ENCODE data around the gene UNC5B.

The UNC5B gene

DNA sequence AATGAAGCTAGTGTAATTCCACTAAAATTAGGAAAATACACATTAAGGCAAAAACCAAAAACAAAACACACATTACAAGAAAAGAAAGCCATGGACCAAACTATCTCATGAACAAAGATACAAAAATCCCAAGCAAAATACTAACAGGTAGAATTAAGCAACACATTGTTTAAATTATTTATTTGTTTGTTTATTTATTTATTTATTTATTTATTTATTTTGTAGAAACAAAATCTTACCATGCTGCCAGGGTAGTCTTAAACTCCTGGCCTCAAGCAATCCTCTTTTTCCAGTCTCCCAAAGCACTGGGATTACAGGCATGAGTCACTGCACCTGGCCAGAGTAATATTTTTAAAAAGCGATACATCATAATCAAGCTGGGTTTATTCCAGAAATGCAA, 99.8 kb downstream of the UNC5B start:
- in situ Hi-C loops (cut with MboI; ENCODE audit: low sequenced_read_pairs), result loop anchor here (10.0 kb wide), 2 partner anchors 253 to 503 kb away; no protein-coding TSS in a partner anchor

DNA sequence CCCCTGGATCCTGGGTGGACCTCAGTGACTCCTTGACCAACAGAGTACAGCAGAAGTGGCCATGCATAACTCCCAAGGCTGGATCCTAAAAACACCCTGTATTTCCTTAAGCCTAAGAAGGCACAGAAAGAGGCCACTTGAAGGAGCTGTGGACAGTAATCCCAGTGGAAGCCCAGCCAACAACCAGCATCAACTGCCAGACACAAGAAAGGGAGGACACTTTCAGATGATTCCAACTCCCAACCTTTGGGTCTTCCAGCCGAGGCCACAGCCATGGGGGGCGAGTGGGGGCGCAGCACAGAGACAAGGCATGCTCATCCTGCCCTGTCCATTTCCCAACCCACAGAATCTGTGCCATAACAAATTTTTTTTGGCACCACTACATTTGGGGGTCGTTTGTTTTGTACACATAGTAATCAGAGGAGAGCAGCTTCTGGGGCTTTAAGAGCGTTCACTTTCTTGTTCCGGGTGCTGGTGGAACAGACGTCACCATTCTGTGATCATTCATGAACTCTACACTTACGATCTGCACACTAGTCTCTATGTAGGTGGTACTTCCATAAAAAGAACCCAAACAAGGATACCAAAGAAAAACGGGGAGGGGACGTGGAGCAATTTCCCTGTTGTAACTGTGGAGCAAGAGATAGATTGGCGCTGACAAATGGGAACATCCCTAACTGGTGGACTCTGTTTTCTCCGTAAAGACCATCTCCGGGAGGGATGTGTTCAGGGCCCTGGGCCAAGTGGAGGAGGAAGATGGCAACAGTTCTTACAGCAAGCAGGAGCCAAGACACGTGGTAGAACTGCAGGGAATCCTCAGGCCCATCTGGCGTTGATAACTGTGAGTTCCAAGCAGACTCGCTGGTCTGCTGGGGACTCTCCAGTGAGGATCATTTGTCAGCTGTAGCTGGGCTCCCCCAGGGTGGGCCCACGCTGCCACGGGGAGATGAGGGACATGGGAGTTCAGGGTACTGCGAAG, 100.7 kb downstream of the UNC5B start:
- in situ Hi-C loops (cut with MboI; ENCODE audit: low sequenced_read_pairs), result loop anchor here (10.0 kb wide), 2 partner anchors 252 to 502 kb away; no protein-coding TSS in a partner anchor

DNA sequence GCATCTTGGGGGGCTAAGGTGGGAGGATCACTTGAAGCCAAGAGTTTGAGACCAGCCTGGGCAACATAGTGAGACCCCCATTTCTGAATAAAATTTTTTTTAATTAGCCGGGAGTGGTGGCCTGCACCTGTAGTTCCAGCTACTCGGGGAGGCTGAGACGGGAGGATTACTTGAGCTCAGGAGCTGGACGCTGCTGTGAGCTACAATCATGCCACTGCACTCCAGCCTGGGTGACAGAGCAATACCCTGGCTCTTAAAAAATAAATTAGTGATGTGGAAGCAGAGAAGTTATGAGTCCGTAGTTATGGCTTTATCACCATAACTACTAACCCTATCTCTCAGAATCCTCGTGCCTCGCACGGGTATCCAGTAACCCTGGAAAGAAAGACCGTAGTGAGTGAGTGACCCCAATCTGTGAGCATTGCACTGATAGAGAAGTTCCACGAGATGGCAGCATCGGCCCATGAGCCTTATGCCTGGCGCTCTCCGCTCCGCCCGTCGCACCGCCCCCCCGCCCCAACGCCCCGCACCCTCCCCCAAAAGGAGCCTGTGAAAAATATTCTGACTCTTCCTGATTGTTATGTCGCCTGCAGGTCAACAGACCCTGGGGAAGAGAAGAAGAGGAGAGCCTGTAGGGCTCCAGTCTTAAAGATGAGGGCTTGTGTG, 101.8 kb downstream of the UNC5B start:
- in situ Hi-C loops (cut with MboI; ENCODE audit: low sequenced_read_pairs), result loop anchor here (10.0 kb wide), 2 partner anchors 251 to 501 kb away; no protein-coding TSS in a partner anchor

DNA sequence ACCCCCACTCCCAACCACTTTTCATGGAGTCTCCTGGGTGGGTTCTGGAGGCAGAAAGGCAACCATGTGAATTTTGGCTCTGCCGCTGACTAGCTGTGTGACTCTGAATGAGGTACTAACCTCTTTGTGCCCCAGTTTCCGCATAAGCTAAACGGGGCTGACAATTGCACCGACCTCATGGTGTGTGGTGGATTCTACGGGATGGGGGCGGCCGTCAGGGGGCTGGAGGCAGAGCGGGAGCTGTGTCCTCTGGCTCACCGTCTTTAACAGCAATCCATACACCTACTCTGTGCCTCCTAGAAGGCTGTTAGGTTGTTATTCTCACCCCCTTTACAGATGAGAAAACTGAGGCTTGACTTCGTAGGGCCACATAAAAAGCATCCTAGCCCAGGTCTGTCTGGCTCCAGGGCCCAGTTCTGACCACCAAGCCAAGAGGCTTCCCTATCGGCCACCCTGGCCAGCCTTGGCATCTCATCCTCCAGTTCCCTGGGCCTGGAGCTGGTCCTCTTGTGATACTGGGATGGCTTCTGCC, 102.4 kb downstream of the UNC5B start:
- in situ Hi-C loops (cut with MboI; ENCODE audit: low sequenced_read_pairs), result loop anchor here (5.0 to 10.0 kb wide), 3 partner anchors 68 to 500 kb away; no protein-coding TSS in a partner anchor

DNA sequence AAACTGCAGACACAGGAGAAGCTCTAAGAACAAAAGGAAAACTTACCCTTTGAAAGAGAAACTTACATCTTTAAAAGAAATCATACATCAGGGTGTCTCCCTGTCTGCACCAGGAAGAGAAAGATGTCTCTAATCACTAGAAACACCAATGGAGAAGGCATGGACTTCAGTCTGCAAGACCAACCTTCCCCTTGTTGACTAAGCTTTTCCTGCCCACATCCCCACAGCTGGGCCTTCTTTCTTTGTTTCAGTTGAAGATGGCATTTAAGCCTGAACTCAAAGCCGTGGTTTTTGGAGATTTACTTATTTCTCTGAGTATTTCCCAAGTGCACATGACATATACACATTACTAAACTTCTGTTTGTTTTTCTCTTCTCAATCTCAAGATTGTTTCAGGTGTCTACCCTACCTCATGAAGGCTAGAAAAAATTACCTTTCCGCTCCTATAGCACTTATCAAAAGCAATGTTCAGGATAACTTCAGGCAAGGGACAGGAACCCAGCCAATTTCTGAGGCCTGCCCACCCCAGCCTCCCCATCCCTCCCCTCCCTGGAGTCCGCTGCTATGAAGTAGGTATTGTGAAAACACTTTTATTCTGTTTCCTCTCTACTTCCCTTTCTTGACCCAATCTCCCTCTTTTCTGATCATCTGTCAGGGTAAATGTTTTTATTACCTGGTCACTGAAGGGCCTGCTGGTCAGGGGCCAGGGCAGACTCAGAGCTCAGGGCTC, 103.9 kb downstream of the UNC5B start:
- in situ Hi-C loops (cut with MboI; ENCODE audit: low sequenced_read_pairs), result loop anchor here (5.0 to 10.0 kb wide), 3 partner anchors 66 to 499 kb away; no protein-coding TSS in a partner anchor

DNA sequence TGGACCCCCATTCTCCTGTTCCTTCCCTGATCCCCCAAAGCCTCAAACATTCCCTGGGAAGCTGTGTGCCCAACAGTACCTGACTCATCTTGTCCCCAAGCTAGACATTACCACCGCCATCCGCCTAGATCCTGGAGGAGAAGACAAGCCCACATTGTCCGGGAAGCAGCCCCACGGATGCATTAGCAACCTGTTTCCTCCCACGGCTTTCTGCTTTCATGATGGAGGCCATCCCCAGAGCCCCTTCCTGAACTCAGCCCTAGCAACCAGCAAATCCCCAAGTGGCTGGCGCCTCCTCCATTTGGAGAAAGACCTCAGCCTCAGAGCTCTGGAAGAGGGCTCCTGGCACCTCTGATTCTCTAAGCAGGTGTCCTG, 104.4 kb downstream of the UNC5B start:
- in situ Hi-C loops (cut with MboI; ENCODE audit: low sequenced_read_pairs), result loop anchor here (5.0 to 10.0 kb wide), 3 partner anchors 66 to 498 kb away; no protein-coding TSS in a partner anchor

DNA sequence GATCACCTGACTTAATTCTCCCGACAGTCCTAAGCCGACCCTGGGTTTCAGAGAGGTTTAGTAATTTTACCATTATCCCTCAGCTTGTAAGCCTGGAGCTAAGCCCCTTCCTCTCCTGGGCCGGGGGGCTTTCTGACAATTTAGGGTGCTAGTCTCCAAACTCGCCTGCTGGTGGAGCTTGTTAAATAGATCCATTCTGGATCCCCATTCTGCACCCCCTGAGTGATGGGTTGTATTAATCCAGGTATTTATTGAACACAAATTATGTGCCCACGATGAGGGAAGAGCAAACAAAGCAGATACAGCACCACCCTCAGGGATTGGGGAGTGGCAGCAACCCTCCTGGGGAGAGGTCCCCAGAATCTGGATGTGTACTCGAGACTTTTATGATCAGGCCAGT, 105.4 kb downstream of the UNC5B start:
- in situ Hi-C loops (cut with MboI; ENCODE audit: low sequenced_read_pairs), result loop anchor here (5.0 to 10.0 kb wide), 3 partner anchors 65 to 497 kb away; no protein-coding TSS in a partner anchor

DNA sequence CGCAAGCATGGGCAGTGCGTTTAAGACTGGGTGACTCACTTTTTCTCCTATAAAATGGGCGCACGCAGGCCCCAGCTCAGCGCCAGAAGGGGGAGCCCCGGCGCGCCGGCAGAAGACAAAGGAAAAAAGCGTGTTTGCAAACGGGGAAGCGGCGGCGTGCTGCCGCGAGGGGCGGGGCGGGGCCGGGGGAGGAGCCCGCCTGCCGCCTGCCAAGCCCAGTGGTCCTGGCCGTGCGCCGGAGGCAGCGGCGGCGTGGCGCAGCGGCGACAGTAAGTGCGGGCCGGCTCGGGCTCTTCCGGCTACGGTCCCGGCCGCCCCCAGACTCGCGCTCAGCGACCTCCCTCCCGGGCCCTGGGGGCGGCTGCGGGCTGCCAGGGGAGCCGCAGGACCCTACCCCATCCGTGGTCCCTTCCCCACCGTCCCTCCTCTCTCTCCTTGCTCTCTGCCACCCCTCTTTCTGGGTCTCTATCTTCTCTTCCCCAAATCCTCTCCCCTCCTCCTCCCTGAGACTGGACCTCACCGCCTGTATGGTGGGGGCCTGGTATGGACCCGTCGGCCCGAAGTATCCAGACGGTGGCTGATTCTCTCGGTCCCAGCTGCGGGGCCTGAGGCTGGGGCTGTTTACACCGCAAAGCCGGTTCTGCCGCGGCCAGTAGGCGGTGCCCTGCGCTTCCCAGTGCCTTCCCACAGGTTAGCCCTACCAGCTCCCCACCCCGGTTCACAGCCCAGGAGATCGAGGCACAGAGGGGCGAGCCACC, 106.9 kb downstream of the UNC5B start, which contains the start of gene SLC29A3:
TSS of gene SLC29A3 (plus strand) at position 218 of the 758 bp plus-strand sequence. CDS start at position 269, 51 bp downstream.
- in situ Hi-C loops (cut with MboI; ENCODE audit: low sequenced_read_pairs), result loop anchor here (5.0 to 10.0 kb wide), 3 partner anchors 63 to 496 kb away; no protein-coding TSS in a partner anchor

DNA sequence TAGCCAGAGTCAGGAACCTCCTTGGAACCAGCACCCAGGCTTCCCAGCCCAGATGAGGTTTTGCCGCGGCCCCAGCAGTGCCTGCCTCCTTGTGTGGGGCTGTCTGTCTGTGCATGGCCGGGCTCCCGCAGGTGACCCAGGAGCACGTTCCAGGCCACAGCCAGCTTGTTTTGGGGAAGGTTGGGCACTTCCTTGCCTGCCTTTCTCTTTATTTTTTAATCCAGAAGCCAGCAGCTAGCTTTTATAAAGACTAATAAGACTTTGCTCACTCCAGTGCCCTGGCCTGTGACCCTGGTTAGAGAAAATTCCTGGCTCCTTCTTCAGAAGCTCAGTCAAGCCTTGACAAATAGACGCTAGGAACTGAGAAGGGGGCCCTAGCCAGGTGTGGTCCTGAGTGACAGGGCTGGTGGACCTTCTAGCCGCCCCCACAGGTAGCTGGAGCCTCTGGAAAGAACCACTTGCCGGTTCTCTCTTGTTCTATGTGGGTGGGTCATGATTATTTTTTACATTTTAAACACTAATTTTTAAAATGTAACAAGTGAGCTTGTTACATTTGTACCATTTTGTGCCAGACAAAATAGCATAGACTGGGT, 107.5 kb downstream of the UNC5B start:
- in situ Hi-C loops (cut with MboI; ENCODE audit: low sequenced_read_pairs), result loop anchor here (5.0 to 10.0 kb wide), 4 partner anchors 62 to 495 kb away; no protein-coding TSS in a partner anchor

DNA sequence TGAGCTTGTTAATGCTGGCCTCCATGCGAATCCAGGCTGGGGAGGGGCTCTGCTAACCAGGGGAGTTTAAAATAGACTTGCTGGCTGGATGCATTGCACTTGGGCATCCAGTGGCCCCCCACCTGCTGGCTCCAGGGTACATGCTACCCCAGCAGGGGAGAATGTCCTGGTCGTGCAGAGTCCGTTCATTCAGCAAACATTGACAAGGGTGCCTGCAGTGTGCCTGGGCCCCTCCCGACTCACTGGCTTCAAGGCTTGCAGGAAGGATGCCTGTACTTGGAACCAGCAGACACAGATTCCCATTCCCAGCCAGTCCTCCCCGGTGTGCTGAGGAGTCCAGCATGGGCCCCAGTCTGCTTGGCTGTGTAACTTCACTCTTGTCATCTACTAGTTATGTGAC, 108.2 kb downstream of the UNC5B start:
- in situ Hi-C loops (cut with MboI; ENCODE audit: low sequenced_read_pairs), result loop anchor here (5.0 kb wide), 1 partner anchor 392 kb away; no protein-coding TSS in a partner anchor

DNA sequence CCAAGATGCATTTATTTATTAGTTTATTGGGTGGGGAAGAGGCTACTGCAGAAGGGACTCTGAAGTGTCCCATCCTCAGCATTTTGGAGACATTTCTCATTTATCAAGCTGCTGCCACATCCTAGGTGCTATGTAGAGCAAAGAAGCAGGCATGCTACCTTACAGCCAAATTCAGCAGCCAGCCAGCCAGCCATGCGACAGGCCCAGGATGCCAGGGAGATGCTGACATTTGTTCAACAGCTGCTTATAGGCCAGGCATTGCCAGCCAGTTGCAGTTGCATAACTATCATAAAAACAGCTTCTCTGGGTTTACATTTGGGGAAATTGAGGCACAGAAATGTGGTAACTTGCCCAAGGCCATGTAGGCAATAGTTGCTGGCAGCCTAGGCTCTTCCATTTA, 109.0 kb downstream of the UNC5B start:
- in situ Hi-C loops (cut with MboI; ENCODE audit: low sequenced_read_pairs), result loop anchor here (5.0 kb wide), 1 partner anchor 391 kb away; no protein-coding TSS in a partner anchor

DNA sequence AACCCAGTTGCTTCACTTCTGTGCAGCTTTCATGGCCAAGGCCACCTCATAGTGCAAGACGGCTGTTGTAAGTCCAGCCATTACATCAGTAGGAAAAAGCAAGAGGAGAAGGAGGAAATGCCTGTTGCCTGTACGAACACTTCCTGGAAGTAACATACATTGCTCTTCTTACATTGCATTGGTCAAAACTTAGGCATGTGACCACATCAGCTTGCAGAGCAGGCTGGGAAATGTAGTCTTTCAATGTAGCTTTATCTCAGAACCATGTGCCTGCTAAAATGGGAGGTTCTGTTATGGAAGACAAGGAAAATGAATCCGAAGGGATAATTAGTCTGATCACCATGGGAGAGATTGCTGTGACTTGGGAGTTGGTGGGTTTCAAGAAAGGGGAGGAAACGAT, 111.0 kb downstream of the UNC5B start:
- in situ Hi-C loops (cut with MboI; ENCODE audit: low sequenced_read_pairs), result loop anchor here (5.0 kb wide), 1 partner anchor 389 kb away; no protein-coding TSS in a partner anchor

DNA sequence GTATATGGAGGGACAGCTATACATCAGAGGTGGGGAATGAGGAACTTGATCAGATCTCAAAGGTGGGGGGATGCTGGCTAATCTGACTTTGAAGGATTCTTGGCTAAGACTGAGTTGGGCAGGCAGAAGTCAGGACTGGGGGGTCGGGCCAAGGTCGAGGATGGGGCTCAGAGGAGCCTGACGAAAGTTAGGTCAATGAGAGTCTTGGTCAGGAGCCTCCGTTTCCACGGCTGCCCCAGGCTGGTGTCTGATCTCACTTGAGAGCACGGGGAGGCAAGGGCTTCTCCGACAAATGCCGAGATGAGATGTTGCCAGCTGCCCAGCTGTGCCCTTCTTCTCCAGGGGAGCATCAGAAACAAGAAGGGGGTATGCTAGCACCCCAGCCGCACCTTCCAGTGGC, 112.4 kb downstream of the UNC5B start:
- in situ Hi-C loops (cut with MboI; ENCODE audit: low sequenced_read_pairs), result loop anchor here (5.0 kb wide), 1 partner anchor 388 kb away; no protein-coding TSS in a partner anchor

DNA sequence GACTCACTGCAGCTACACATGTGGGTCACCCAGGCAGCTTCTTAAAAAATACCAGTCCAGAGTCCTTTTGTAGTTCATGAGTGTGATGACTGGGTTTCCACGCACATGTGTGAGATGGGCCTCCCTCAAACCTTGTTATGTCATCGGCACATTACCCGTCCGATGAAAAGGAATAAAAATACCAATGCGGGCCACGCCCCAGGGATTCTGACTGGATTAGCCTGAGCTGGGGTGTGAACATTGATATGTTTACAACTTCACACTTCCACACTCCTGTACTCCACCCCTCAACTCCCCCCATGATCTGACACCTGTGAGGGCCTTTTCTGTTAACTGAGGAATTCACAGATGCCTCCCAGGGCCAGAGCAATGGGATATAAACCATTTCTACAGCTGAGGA, 112.9 kb downstream of the UNC5B start:
- in situ Hi-C loops (cut with MboI; ENCODE audit: low sequenced_read_pairs), result no loop called here

DNA sequence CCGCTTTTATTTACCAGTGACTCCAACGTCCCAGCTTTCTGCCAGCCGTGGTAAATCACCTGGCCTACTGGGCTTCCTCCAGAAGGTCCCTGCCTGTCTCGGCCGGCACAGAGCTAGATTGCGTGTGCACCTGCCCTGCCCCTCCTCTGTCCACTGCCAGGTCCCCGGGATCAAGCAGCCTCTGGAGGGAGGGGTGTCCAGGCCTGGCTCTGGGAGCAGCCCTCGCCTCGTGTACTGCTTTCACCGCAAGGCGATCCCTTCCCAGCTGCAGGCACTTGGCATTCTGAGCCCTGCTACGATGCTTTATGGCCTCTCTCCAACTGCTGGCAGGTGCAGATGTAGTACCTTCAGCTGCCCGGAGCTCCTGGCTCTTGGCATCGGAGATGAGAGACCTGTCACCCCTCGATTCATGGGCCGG, 114.1 kb downstream of the UNC5B start:
- in situ Hi-C loops (cut with MboI; ENCODE audit: low sequenced_read_pairs), result no loop called here

DNA sequence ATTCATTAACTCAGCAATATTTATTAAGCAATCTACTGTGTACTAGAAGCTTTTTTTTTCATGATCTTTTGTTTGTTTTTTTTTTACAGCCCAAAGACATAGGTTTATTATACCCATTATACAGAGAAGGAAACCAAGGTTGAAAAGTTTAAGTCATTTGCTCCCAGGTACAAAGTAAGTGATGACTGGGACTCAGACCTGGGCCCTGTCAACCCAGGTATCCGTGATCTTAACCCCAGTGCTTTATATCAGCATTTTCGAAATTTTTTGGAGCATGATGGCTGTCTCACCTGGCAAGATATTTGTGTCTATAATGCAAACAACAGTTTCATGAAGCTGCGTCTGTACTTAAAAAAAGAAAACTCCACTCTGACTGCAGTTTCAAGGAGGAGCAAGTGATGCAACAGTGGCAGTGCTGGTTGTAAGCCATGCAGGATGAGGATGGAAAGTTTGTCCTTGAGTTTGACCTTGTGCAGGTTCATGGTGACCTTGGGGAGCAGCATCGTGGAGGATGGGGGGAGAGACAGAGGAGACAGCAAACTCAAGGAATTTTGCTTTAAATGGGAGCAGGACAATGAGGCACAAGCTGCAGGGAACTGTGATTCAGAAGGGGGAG, 118.5 kb downstream of the UNC5B start:
- in situ Hi-C loops (cut with MboI; ENCODE audit: low sequenced_read_pairs), result no loop called here

DNA sequence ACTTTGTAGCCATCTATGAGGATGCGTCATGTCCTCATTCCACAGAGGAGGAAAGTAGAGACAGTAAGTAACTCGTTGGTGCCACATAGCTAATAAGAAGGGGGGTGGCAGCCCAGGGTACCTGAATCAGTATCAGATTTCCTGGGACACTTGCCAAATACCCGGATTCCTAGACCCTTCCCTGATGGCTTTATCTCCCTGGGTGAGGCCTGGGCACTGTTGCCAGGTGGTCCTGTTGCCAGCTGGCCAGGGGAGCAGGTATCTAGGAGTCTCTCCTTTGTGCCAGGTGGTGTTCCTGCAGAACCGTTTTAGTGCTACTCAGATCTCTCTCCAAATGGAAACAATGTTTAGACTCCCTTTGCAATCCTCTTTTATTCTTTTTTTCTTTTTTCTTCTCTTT, 119.4 kb downstream of the UNC5B start:
- in situ Hi-C loops (cut with MboI; ENCODE audit: low sequenced_read_pairs), result no loop called here

DNA sequence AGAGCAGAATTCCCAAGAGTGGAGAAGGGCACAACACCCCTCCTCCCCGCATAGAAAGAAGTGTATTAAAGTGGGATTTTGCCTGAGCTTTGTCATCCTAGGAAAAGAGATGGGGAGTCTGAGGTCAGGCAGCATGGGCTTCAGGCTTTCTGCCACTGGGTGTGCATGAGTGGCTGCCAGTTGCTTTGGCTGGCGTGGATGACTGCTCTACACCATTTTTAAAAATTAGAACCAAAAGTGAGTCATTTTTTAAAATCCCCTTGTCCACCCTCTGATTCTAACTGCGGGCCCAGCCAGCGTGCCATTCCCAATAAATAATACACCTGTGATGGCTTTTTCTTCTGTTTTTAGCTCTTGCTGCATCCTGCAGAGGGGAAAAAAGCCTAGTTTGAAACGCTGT, 120.1 kb downstream of the UNC5B start:
- in situ Hi-C loops (cut with MboI; ENCODE audit: low sequenced_read_pairs), result no loop called here
